Left lung (tissue), 10 donors: ENCODE measurements around the gene MAP3K4. TPM values are rescaled to one million over a fixed set of nuclear protein-coding genes. Genes with fewer than 3 reads are reported as not detected.

ENCODE experiments used
- ATAC-seq: fragments of 200-7000 bp; cut with Tn5 transposase; one replicate; pipeline ENCODE4 v1.9.1; 2020; ENCODE audit warnings: moderate library complexity
- DNase-seq, 4 donors: peaks; one replicate each; pipeline ENCODE4 v3.0.0-alpha.2; 2013 to 2020
- H3K27ac ChIP-seq, 2 donors: fragments of 200-600 bp; sonication (generic) in 1 of 2; one replicate each; pipeline versions ENCODE4 v1.5.0 to v1.8.0; 2020 to 2021
- H3K27me3 ChIP-seq, 2 donors: fragments of 200-600 bp; sonication (generic) in 1 of 2; one replicate each; pipeline versions ENCODE4 v1.5.0 to v1.8.0; 2020 to 2021
- H3K36me3 ChIP-seq, 2 donors: fragments of 200-600 bp; sonication (generic) in 1 of 2; one replicate each; pipeline versions ENCODE4 v1.5.0 to v1.8.0; 2020 to 2021
- H3K4me1 ChIP-seq, 2 donors: fragments of 200-600 bp; one replicate each; pipeline ENCODE4 v1.8.0; 2021
- H3K4me3 ChIP-seq, 2 donors: fragments of 200-600 bp; sonication (generic) in 1 of 2; one replicate each; pipeline versions ENCODE4 v1.5.0 to v1.8.0; 2020 to 2021; ENCODE audit warnings: mild to moderate bottlenecking in 1 of 2
- H3K9me3 ChIP-seq, 2 donors: fragments of 200-600 bp; sonication (generic) in 1 of 2; one replicate each; pipeline versions ENCODE4 v1.5.0 to v1.8.0; 2020 to 2021
- intact Hi-C, 2 donors: fragments of 100-400 bp; cut with DNase I; formaldehyde crosslinking; loops; one replicate each; pipeline versions ENCODE4 v1.11.2 to v1.14.2; 2022
- polyA plus RNA-seq, 6 donors: library from polyadenylated mRNA; unstranded; fragments of 120-200 nt; gene quantifications; one replicate each; pipeline ENCODE4 v1.2.1, GENCODE V29; 2013; ENCODE audit not compliant: insufficient read length in 6 of 6
- total RNA-seq, 2 donors: library from RNA; stranded (reverse); fragmentation: NEBNext Ultra II Directional; extraction: Animal tissue kit (Norgen Biotek cat#: 25700); gene quantifications; one replicate each; pipeline ENCODE4 v1.2.1, GENCODE V29; 2021
- TF ChIP-seq, protein P1 (sequence below), 2 donors: fragments of 200-600 bp; sonication (generic) in 1 of 2; IDR thresholded peaks; one replicate each; pipeline versions ENCODE4 v1.5.0 to v1.8.0; 2021; ENCODE audit warnings: antibody characterized with exemption in 2 of 2
- donor health status: DM: no; HTN: yes; CAD: no.
- donor health status: DM: no; HTN: no; CAD: no.

Gene MAP3K4
- total and polyA plus RNA-seq, 8 donors = 35.6 to 51.8 (median 45.8) TPM

DNA sequence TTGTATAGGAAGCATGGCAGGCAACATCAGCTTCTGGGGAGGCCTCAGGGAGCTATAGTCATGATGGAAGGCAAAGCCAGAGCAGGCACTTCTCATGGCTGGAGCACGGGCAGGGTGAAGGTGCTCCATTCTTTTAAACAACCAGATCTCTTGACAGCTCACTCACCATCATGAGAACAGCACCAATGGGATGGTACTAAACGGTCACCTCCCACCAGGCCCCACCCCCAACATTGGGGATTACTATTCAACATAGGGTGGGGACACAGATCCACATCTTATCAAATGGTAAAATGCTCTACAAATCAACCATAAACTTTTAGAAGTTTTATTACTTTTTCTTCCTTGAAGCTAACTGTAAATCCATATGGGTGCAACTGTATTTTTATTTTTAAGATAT is 61.5 kb downstream of the MAP3K4 start:
- Histone ChIP-seq H3K4me1 (no peaks in the 10 kb centered on the region), H3K36me3 (peaks cover 0 to 17% of the 10 kb centered on the region in 2 donors), H3K27me3 (no peaks in the 10 kb centered on the region), H3K27ac (no peak overlapping the region), H3K4me3 (no peak overlapping the region), H3K9me3 (no peaks in the 10 kb centered on the region)
- TF ChIP-seq, protein P1, sequence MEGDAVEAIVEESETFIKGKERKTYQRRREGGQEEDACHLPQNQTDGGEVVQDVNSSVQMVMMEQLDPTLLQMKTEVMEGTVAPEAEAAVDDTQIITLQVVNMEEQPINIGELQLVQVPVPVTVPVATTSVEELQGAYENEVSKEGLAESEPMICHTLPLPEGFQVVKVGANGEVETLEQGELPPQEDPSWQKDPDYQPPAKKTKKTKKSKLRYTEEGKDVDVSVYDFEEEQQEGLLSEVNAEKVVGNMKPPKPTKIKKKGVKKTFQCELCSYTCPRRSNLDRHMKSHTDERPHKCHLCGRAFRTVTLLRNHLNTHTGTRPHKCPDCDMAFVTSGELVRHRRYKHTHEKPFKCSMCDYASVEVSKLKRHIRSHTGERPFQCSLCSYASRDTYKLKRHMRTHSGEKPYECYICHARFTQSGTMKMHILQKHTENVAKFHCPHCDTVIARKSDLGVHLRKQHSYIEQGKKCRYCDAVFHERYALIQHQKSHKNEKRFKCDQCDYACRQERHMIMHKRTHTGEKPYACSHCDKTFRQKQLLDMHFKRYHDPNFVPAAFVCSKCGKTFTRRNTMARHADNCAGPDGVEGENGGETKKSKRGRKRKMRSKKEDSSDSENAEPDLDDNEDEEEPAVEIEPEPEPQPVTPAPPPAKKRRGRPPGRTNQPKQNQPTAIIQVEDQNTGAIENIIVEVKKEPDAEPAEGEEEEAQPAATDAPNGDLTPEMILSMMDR (IDR thresholded peaks at IDR 0.05) = no peak
- intact Hi-C loops = no loop called here
- DNase-seq (no peak), ATAC-seq (no peak)

DNA sequence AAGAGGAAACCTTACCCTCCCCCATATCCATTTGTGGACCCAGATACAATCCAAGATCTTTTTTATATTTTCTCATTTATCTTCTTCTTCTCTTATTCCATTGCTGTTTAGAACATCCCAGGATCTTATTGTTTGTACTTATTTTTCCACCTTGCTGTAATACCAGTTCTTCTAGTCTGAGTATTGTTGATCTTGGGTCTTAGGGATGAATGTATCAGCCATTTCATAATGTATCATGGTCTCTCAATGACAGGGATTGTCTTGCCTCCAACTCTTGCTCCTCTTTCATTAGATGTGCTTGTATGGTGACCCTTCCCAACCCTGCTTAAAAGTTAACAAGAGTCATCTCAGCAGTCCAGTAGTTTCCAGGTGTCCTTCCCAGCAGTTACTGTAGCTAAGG is 63.3 kb downstream of the MAP3K4 start:
- H3K4me1 ChIP-seq = no peaks in the 10 kb centered on the region
- TF ChIP-seq, protein P1 (IDR thresholded peaks at IDR 0.05) = no peak
- DNase-seq = no peak
- ATAC-seq = no peak
- no peak overlapping the region for H3K4me3 ChIP-seq
- H3K27ac ChIP-seq = no peak overlapping the region
- H3K9me3 ChIP-seq = no peaks in the 10 kb centered on the region
- H3K27me3 ChIP-seq = no peaks in the 10 kb centered on the region
- peaks cover 0 to 3% of the 10 kb centered on the region in 2 donors for H3K36me3 ChIP-seq
- intact Hi-C loops = no loop called here

DNA sequence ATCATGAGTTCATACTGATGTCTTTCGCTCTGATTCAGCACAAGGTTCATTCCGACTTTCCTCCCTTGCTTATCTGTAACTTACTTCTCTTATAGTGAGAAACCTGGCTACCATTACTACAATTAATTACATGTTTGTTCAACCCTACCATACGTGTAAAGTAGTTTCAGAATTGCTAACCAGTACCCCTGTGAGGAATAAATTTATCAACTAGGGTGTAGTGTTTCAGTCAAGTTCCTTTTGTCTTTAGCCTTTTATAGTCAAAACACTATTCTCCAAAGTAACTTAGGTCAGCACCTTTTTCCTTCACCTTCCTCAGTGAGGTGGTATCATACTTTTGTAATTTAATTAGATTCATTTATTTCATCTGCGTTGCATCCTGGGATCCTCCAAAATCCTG is 64.9 kb downstream of the MAP3K4 start:
- no peaks in the 10 kb centered on the region for H3K27me3 ChIP-seq
- TF ChIP-seq, protein P1 (IDR thresholded peaks at IDR 0.05) = no peak
- ATAC-seq (no peak), DNase-seq (no peak)
- intact Hi-C loops = no loop called here
- H3K36me3 ChIP-seq = no peaks in the 10 kb centered on the region
- no peak overlapping the region for H3K27ac ChIP-seq
- no peaks in the 10 kb centered on the region for H3K9me3 ChIP-seq
- H3K4me3 ChIP-seq = no peak overlapping the region
- no peaks in the 10 kb centered on the region for H3K4me1 ChIP-seq

DNA sequence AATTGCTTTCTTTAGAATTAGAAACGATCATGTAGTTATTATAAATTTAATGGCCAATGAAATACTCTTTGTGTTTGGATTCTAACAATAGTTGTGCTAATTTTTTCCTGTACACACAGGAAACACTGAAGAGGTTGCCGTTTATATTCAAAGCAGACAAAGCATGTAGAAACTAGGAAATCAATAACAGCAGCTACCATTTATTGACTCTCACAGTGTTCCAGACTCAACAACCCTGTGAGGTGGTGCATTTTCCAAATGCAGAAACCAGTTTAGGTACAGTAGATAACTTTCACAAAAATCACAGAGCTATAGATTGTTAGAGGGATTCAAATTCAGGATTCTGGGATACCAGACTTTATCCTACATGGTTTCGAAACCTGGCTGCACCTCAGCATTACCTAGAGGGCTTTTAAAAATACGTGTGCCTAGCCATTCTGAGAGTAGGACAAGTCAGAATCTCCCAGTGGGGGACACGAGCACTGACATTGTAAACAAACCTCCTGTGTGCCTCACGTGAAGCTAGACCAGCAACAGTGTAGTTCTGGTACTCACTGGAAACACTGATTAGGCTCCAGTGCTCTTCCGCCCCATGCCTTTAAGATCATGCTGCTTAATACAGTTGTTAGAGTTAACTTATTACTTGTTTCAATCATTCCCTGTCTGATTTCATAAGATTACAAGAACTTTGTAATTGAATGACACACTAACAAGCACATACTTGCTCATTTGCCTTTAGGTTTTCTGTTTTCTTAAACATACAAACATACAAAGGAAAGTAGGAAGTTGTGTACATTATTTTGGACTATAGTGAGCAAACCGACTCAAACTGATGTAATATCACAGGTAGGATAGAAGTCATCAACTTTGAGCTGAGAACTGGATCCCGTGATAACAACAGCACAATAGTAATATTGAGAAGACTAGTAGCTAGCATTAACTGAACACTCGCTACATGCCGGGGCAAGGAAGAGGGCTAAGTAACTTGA is 65.8 kb downstream of the MAP3K4 start:
- DNase-seq (no peak), ATAC-seq (no peak)
- H3K4me1 ChIP-seq = no peaks in the 10 kb centered on the region
- intact Hi-C loops = no loop called here
- H3K36me3 ChIP-seq = no peaks in the 10 kb centered on the region
- H3K27ac ChIP-seq = no peak overlapping the region
- TF ChIP-seq, protein P1 (IDR thresholded peaks at IDR 0.05) = no peak
- no peaks in the 10 kb centered on the region for H3K9me3 ChIP-seq
- no peaks in the 10 kb centered on the region for H3K27me3 ChIP-seq
- H3K4me3 ChIP-seq = no peak overlapping the region

DNA sequence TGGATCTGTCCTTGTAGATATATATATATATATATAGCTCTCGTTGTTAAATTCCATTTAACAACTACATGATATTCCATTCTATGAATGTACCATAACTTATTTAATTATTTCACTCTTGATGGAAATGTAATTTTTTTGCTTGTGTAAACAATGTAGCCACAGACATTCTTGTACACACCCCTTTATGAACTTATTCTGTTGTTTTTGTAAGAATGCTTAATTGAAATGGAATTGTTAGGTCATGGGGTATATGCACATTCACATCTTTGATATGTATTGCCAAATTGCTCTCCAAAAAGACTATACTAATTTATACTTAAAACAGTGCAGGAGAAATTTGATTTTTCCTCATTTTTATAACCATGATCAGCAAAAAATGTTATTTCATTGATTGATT is 67.2 kb downstream of the MAP3K4 start:
- TF ChIP-seq, protein P1 (IDR thresholded peaks at IDR 0.05) = no peak
- Histone ChIP-seq H3K27ac (no peak overlapping the region), H3K27me3 (no peaks in the 10 kb centered on the region), H3K4me1 (no peaks in the 10 kb centered on the region), H3K36me3 (no peaks in the 10 kb centered on the region), H3K4me3 (no peak overlapping the region), H3K9me3 (no peaks in the 10 kb centered on the region)
- intact Hi-C loops = no loop called here
- ATAC-seq = no peak
- no peak for DNase-seq
